IPS DF 4.7 (cell line): Measurements from ENCODE around the gene LGI1.

Experiments used
- DNase-seq: peaks from one replicate; pipeline ENCODE4 v3.0.0-alpha.2; 2013; ENCODE audit warnings: low spot score; ENCODE audit errors: extremely low read depth

LGI1 gene

DNA sequence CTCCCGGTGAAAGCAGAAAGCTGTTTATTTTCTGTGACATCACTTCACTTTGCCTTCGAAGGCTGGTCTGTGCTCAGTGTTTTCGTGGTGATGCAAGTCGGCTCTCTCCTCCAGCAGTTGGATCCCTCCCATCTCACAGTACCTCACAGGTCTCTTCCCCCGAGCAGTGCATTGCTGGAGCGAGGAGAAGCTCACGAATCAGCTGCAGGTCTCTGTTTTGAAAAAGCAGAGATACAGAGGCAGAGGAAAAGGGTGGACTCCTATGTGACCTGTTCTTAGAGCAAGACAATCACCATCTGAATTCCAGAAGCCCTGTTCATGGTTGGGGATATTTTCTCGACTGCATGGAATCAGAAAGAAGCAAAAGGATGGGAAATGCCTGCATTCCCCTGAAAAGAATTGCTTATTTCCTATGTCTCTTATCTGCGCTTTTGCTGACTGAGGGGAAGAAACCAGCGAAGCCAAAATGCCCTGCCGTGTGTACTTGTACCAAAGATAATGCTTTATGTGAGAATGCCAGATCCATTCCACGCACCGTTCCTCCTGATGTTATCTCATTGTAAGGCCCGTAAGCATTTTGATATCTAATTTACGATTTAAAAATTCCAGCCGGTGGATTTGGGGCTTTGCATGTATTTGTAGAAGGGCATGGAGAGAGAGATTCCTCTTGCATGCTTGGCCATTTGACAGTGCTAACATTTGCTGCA lies at the start of gene LGI1:
Gene LGI1, plus strand, starts transcription at position 136 of the 707 bp plus-strand sequence. Its CDS starts 209 bp downstream, at position 345.
- no peak for DNase-seq

- DNase-seq: no peak
Measured at GRCh38 chr10:93710333-93710909, 47.3 kb upstream of the LGI1 start.

- DNase-seq: no peak
Measured at GRCh38 chr10:93711891-93712290, 45.8 kb upstream of the LGI1 start.

- no peak for DNase-seq
Measured at GRCh38 chr10:93712593-93712992, 45.1 kb upstream of the LGI1 start.

GRCh38 chr10:93715345-93715744 lies 42.4 kb upstream of the LGI1 start:
- no peak for DNase-seq

- no peak for DNase-seq
Measured at GRCh38 chr10:93716766-93717165, 41.0 kb upstream of the LGI1 start.

DNA sequence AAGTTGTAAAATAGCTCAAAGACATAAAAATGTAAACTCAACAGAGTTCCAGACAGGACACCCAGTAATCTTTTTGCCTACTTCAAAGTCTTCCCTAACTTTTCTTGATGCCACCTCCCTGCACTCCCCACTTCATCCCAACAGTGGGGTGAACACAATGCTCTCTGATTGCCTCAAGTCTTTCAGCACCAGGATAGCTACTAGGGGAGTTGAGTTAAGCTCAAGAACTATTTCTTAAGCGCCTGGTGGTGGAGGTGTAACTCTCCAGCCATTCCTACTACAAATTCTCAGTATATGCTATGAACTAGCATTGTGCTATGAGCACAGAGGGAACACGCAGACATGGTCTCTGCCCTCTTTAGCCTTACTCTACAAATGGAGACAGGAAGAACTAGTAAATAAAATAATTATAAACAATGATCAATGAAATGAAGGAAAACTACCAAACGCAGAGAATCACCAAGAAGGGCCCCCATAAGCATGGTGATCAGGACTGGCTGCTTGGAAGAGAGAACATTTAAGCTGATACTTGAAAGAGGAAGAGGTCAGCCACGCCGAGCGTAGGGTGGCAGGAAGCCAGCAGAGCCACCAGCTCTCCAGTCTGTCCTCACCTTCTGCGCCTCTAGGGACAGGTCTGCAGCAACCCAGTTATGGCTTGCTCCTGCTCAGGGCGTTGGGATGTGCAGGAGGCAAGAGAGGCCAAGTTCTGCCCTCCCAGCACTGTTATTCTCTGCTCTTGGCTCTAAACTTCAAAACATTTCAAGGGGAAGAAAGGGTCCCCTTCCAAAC lies 38.6 kb upstream of the LGI1 start:
- no peak for DNase-seq

GRCh38 chr10:93719901-93720300 lies 37.8 kb upstream of the LGI1 start:
- DNase-seq: no peak

DNA sequence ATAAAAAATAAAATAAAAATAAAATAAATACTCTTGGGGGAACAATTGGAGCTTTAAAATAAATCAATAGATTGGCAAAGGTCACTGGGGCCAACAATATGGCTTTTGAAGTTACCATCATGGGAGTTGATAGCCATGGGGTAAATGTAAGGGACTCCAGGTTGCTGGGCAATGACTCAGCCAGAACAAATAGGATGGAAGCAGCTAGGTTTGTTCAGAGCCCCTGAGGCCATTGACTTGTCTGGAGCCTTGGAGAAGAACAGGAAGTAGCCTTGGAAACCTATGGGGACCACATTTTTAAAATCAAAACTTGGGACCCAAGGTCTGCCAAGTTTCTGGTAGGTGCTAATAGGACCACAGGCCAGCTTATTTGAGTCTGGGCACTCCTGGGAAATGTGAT lies 35.2 kb upstream of the LGI1 start:
- DNase-seq: no peak

DNA sequence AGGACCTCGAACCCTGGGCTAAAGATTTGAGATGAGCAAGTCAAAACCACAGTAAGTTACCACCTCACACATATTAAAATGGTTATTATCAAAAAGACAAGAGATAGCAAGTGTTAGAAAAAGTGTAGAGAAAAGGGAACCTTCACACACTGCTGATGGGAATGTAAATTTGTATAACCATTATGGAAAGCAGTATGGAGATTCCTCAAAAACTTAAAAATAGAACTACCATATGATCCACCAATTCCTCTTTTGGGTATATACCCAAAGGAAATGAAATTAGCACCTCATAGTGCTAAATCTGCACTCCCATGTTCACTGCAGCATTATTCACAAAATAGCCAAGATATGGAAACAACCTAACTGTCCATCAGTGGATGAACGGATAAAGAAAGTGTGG lies 34.6 kb upstream of the LGI1 start:
- DNase-seq: no peak

DNA sequence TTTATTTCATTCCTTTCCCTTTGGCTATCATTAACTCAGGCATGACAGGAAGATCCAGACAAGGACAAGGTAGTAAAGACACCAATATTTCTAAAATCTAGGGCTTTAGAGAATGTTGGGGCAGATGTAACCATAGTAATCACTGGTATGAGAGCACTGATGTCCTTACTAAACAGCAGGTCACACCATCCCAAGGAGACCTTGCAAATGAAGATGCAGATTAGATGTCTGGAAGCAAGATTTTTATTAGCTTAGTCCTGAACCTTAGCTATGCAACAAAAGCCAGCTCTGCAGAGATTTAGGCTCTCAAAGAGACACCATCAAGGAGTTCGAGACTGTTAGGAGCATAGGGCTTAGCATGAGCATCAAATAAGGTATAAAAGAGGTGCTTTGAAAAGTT lies 31.7 kb upstream of the LGI1 start:
- no peak for DNase-seq

- DNase-seq: no peak
Measured at GRCh38 chr10:93741367-93741766, 16.4 kb upstream of the LGI1 start.

GRCh38 chr10:93742633-93743349 lies 14.9 kb upstream of the LGI1 start:
- no peak for DNase-seq

DNA sequence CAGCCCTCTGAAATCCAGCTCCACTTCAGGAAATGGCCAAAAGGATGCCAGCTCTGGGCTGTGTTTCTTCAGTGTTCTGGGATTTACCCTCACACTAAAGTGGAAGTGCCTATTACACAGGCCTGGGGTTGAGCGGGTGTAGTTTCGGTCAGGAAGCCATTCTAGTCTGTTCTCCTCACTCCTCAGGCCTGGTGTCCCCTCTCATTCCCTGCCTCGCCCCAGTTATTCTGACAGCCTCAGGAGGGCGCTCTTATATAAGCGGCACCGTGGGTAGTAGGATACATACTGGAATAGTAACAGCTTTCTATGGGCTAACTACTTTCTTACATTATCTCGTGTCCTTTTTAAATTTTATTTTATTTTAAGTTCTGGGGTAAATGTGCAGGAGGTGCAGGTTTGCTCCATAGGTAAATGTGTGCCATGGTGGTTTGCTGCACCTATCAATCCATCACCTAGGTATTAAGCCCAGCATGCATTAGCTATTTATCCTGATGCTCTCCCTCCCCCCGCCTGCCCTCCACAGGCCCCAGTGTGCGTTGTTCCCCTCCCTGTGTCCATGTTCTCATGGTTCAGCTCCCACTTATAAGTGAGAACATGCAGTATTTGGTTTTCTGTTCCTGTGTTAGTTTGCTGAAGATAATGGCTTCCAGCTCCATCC lies 12.2 kb upstream of the LGI1 start:
- peak; percentile 38 for DNase-seq

- peak; percentile 60 for DNase-seq
Measured at GRCh38 chr10:93746844-93747284, 10.9 kb upstream of the LGI1 start.

DNA sequence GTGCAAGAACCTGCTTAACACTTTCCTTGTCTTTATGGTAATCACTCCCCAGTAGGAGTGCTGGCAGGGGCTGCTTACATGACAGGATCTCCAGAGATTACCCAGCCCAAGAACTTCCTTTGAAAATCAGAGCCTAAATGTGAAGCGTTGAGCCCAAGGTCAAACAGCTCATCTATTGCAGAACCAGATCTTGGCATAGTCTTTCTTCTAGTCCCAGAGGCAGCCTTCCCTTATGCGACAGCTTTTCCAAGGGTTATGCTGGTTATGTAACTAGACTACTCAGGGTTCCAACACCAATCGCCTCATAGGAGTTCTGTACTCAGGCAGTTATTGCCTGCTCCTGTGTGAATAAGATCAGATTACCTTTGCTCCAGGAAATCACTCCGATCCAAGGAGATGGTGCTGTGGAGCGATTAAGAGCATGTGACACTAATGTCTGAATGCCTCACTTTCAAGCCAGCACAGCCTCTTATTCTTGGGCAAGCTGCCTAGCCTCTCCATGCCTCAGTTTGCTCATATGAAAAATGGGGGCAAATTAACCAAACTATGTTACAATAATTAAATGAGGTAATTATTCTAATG lies 8.4 kb upstream of the LGI1 start:
- peak; percentile 62 for DNase-seq

- no peak for DNase-seq
Measured at GRCh38 chr10:93751124-93751523, 6.6 kb upstream of the LGI1 start.

DNA sequence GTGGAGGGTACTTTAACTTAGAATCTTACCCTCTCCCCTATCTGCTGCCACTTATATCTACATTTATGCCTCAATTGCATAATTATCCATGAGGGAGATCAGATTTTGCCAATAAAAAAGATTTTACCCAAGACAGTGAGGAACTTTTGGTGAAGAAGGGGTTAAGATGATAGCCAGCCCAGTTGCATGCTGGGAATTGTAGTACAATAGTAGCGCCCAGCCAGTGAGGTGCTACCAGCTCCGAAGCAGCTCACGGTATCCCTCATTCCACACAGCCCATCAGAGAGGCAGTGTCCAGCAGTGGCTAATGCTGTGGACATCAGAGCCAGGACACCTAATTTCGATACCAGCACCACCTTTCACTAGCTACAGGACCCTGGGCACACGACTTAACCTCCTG lies 5.9 kb upstream of the LGI1 start:
- DNase-seq: no peak

GRCh38 chr10:93752761-93753160 lies 5.0 kb upstream of the LGI1 start:
- no peak for DNase-seq

GRCh38 chr10:93753621-93754250 lies 4.0 kb upstream of the LGI1 start:
- DNase-seq: no peak
